GM21526 (cell line): ENCODE data around the gene ZNF608.

Source experiments
- ATAC-seq: cut with Tn5 transposase; IDR thresholded peaks from one replicate; pipeline ENCODE4 v1.9.1; 2021; ENCODE audit warnings: moderate library complexity; ENCODE audit not compliant: unreplicated experiment, low FRiP score

The ZNF608 gene

GRCh38 chr5:124754206-124754927 is 7.9 kb upstream of the ZNF608 start:
- no peak for ATAC-seq

- ATAC-seq: no peak
These were observed 6.6 kb upstream of the ZNF608 start for GRCh38 chr5:124752854-124753720.

- ATAC-seq: no peak
These were observed 4.6 kb upstream of the ZNF608 start for GRCh38 chr5:124751031-124751430.

GRCh38 chr5:124748687-124749594 is 2.5 kb upstream of the ZNF608 start:
- peak; percentile 86 for ATAC-seq

GRCh38 chr5:124747791-124748686 is 1.6 kb upstream of the ZNF608 start:
- ATAC-seq: peak; percentile 46

- ATAC-seq: peak; percentile 38
These were observed 714 bp upstream of the ZNF608 start for GRCh38 chr5:124746916-124747790.

- no peak for ATAC-seq
These were observed 1.2 kb downstream of the ZNF608 start for GRCh38 chr5:124745007-124745927.

- ATAC-seq: no peak
These were observed 2.1 kb downstream of the ZNF608 start for GRCh38 chr5:124744170-124744971.

- no peak for ATAC-seq
These were observed 2.8 kb downstream of the ZNF608 start for GRCh38 chr5:124743602-124744169.

- no peak for ATAC-seq
These were observed 3.3 kb downstream of the ZNF608 start for GRCh38 chr5:124742983-124743601.

GRCh38 chr5:124742521-124742920 is 3.9 kb downstream of the ZNF608 start:
- no peak for ATAC-seq

- no peak for ATAC-seq
These were observed 4.5 kb downstream of the ZNF608 start for GRCh38 chr5:124741711-124742496.

- ATAC-seq: no peak
These were observed 5.4 kb downstream of the ZNF608 start for GRCh38 chr5:124740991-124741583.

- no peak for ATAC-seq
These were observed 6.4 kb downstream of the ZNF608 start for GRCh38 chr5:124740071-124740470.

- no peak for ATAC-seq
These were observed 6.8 kb downstream of the ZNF608 start for GRCh38 chr5:124739634-124740025.
